Left lung (tissue), 10 donors: Measurements from ENCODE around the gene AP3S2. TPM values are rescaled to one million over a fixed set of nuclear protein-coding genes. Genes with fewer than 3 reads are reported as not detected.
"Not testable (repeated sequence)": the region's sequence is repeated elsewhere in the genome, so short reads cannot be mapped to it uniquely, and the experiment has no call there.

Source experiments
- ATAC-seq: fragments of 200-7000 bp; cut with Tn5 transposase; one replicate; pipeline ENCODE4 v1.9.1; 2020; ENCODE audit warnings: moderate library complexity
- DNase-seq, 4 donors: peaks; one replicate each; pipeline ENCODE4 v3.0.0-alpha.2; 2013 to 2020
- H3K27ac ChIP-seq, 2 donors: fragments of 200-600 bp; sonication (generic) in 1 of 2; one replicate each; pipeline versions ENCODE4 v1.5.0 to v1.8.0; 2020 to 2021
- H3K27me3 ChIP-seq, 2 donors: fragments of 200-600 bp; sonication (generic) in 1 of 2; one replicate each; pipeline versions ENCODE4 v1.5.0 to v1.8.0; 2020 to 2021
- H3K36me3 ChIP-seq, 2 donors: fragments of 200-600 bp; sonication (generic) in 1 of 2; one replicate each; pipeline versions ENCODE4 v1.5.0 to v1.8.0; 2020 to 2021
- H3K4me1 ChIP-seq, 2 donors: fragments of 200-600 bp; one replicate each; pipeline ENCODE4 v1.8.0; 2021
- H3K4me3 ChIP-seq, 2 donors: fragments of 200-600 bp; sonication (generic) in 1 of 2; one replicate each; pipeline versions ENCODE4 v1.5.0 to v1.8.0; 2020 to 2021; ENCODE audit warnings: mild to moderate bottlenecking in 1 of 2
- H3K9me3 ChIP-seq, 2 donors: fragments of 200-600 bp; sonication (generic) in 1 of 2; one replicate each; pipeline versions ENCODE4 v1.5.0 to v1.8.0; 2020 to 2021
- CTCF ChIP-seq, 2 donors: fragments of 200-600 bp; sonication (generic) in 1 of 2; IDR thresholded peaks; one replicate each; pipeline versions ENCODE4 v1.5.0 to v1.8.0; 2021; ENCODE audit warnings: antibody characterized with exemption in 2 of 2
- intact Hi-C, 2 donors: fragments of 100-400 bp; cut with DNase I; formaldehyde crosslinking; loops; one replicate each; pipeline versions ENCODE4 v1.11.2 to v1.14.2; 2022
- polyA plus RNA-seq, 6 donors: library from polyadenylated mRNA; unstranded; fragments of 120-200 nt; gene quantifications; one replicate each; pipeline ENCODE4 v1.2.1, GENCODE V29; 2013; ENCODE audit not compliant: insufficient read length in 6 of 6
- total RNA-seq, 2 donors: library from RNA; stranded (reverse); fragmentation: NEBNext Ultra II Directional; extraction: Animal tissue kit (Norgen Biotek cat#: 25700); gene quantifications; one replicate each; pipeline ENCODE4 v1.2.1, GENCODE V29; 2021
- donor health status: DM: no; HTN: yes; CAD: no.
- donor health status: DM: no; HTN: no; CAD: no.

Gene AP3S2
- total and polyA plus RNA-seq, 8 donors = 27.1 to 39.5 (median 33.7) TPM

GRCh38 chr15:89857673-89858072 is 36.1 kb downstream of the AP3S2 start:
- Histone ChIP-seq H3K27ac (no peak overlapping the region), H3K36me3 (peaks cover 0 to 41% of the 10 kb centered on the region in 2 donors), H3K9me3 (no peaks in the 10 kb centered on the region), H3K27me3 (no peaks in the 10 kb centered on the region), H3K4me3 (no peak overlapping the region), H3K4me1 (no peaks in the 10 kb centered on the region)
- intact Hi-C loops = no loop called here
- DNase-seq = no peak
- no peak for ATAC-seq
- no peak for TF ChIP-seq CTCF (IDR thresholded peaks at IDR 0.05)

GRCh38 chr15:89855948-89856347 is 37.8 kb downstream of the AP3S2 start:
- Histone ChIP-seq H3K27ac (no peak overlapping the region), H3K4me3 (no peak overlapping the region), H3K27me3 (no peaks in the 10 kb centered on the region), H3K4me1 (peaks cover 0 to 13% of the 10 kb centered on the region in 2 donors), H3K36me3 (peaks cover 0 to 38% of the 10 kb centered on the region in 2 donors), H3K9me3 (no peaks in the 10 kb centered on the region)
- ATAC-seq (no peak), DNase-seq (no peak)
- intact Hi-C loops = no loop called here
- no peak for TF ChIP-seq CTCF (IDR thresholded peaks at IDR 0.05)

- ATAC-seq, intact Hi-C loops, DNase-seq, H3K4me3 ChIP-seq, H3K27ac ChIP-seq, H3K27me3 ChIP-seq, H3K9me3 ChIP-seq: not testable (repeated sequence)
- H3K36me3 ChIP-seq = peaks cover 0 to 31% of the 10 kb centered on the region in 2 donors
- H3K4me1 ChIP-seq = peaks cover 0 to 24% of the 10 kb centered on the region in 2 donors
Observed at GRCh38 chr15:89854863-89855262, 38.9 kb downstream of the AP3S2 start.

- H3K4me1 ChIP-seq = peaks cover 0 to 47% of the 10 kb centered on the region in 2 donors
- intact Hi-C loops = no loop called here
Observed at GRCh38 chr15:89852342-89852995, 41.3 kb downstream of the AP3S2 start.

GRCh38 chr15:89851673-89852341 is 42.0 kb downstream of the AP3S2 start:
- peaks cover 0 to 17% of the 10 kb centered on the region in 2 donors for H3K36me3 ChIP-seq
- H3K27ac ChIP-seq = peak overlapping the region in 1 of 2 donors; percentile 78
- H3K27me3 ChIP-seq = no peaks in the 10 kb centered on the region
- peak; percentile 23 for ATAC-seq
- intact Hi-C loops = no loop called here
- no peak overlapping the region for H3K4me3 ChIP-seq
- DNase-seq = no peak
- peaks cover 0 to 54% of the 10 kb centered on the region in 2 donors for H3K4me1 ChIP-seq
- no peak for TF ChIP-seq CTCF (IDR thresholded peaks at IDR 0.05)
- H3K9me3 ChIP-seq = no peaks in the 10 kb centered on the region

More at GRCh38 chr15:89852342-89852995, 41.3 kb downstream of the AP3S2 start:
- ATAC-seq (no peak), DNase-seq (no peak)
- no peaks in the 10 kb centered on the region for H3K27me3 ChIP-seq
- H3K4me3 ChIP-seq = no peak overlapping the region
- TF ChIP-seq CTCF (IDR thresholded peaks at IDR 0.05) = no peak
- H3K36me3 ChIP-seq = peaks cover 0 to 21% of the 10 kb centered on the region in 2 donors
- H3K9me3 ChIP-seq = no peaks in the 10 kb centered on the region
- no peak overlapping the region for H3K27ac ChIP-seq
